ENCODE measurements around the gene MPC2.

The MPC2 gene

DNA sequence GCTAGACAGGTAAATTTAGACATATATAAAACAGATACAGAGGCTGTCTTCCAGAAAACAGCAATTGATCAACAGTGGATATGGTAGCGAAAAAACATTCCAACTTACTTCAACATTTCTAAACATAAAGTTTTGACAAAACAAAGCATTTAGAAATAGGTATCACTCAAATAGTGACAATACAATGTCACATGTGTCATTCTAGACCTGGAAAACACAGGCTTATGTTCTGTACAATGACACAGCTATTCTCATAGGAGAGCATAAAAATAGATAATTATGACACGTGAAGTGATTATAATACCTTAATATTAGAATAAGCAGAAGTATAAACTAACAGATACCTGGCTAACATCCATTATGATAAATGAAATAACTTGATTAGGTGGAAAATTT, 8.4 kb downstream of the MPC2 start:
- no peak for DNase-seq (ENCODE audit: low read depth)
- H3K4me3 ChIP-seq (ENCODE audit: low read length): no peak overlapping the region
- TF ChIP-seq, protein P1, sequence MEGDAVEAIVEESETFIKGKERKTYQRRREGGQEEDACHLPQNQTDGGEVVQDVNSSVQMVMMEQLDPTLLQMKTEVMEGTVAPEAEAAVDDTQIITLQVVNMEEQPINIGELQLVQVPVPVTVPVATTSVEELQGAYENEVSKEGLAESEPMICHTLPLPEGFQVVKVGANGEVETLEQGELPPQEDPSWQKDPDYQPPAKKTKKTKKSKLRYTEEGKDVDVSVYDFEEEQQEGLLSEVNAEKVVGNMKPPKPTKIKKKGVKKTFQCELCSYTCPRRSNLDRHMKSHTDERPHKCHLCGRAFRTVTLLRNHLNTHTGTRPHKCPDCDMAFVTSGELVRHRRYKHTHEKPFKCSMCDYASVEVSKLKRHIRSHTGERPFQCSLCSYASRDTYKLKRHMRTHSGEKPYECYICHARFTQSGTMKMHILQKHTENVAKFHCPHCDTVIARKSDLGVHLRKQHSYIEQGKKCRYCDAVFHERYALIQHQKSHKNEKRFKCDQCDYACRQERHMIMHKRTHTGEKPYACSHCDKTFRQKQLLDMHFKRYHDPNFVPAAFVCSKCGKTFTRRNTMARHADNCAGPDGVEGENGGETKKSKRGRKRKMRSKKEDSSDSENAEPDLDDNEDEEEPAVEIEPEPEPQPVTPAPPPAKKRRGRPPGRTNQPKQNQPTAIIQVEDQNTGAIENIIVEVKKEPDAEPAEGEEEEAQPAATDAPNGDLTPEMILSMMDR (IDR thresholded peaks at IDR 0.05; ENCODE audit: insufficient read depth, low read depth, low read length, missing control alignments): no peak

DNA sequence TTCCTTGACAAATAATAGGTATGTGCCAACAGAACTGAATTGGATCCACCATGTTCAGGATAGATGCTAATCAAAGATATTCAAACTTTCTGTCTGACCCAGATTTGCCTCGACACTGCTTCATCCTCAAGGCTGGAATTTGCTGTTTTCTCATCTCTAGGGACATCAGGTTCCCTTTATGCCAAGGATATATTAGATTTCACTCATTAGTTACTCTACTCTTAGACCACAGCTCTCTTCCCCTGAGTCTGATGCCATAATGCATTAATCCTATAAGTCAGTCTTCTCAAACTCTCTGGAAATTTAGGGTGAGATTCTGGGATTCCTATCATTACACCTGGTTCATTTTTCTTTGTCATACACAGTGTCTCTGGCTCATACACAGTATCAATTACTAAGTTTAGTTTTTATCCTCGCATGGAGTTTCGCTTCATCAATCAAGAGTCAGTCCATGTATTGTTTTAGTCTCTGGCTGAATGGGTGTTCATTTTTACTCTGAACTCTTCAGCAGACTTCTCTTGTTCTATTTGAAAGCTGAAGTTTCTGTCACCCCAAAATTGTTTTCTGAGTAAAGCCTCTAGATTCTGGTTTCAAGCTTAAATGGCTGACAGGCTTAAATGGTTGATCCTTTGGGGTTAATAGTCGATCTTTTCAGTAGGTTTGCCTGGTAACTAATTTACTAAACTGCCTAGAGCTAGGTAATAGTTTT, 9.7 kb downstream of the MPC2 start:
- TF ChIP-seq, protein P1 (IDR thresholded peaks at IDR 0.05; ENCODE audit: insufficient read depth, low read depth, low read length, missing control alignments): no peak
- DNase-seq (ENCODE audit: low read depth): no peak
- H3K4me3 ChIP-seq (ENCODE audit: low read length): no peak overlapping the region

DNA sequence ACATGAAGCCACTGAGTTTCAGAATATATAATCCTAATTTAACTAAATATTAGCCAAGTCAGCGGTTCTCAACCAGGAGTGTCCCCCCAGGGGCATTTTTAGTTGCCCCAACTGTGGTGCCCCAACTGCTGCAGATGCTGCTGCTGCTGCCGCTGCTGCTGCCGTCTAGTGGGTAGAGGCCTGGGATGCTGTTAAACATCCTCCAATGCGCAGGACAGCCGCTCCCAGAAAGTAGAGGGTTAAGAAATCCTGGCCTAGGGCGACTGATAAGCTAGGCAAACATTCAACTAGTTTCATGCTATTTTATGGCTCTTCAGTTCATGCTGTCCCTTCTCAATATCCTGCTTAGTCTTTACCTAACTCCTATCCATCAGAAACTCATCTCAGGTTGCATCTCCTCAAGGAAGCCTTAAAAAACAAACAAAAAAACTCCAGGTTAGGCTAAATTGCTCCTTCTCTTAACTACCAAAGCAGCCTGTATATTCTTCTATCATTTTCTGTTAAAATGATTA, 10.3 kb downstream of the MPC2 start:
- no peak overlapping the region for H3K4me3 ChIP-seq (ENCODE audit: low read length)
- TF ChIP-seq, protein P1 (IDR thresholded peaks at IDR 0.05; ENCODE audit: insufficient read depth, low read depth, low read length, missing control alignments): no peak
- no peak for DNase-seq (ENCODE audit: low read depth)

DNA sequence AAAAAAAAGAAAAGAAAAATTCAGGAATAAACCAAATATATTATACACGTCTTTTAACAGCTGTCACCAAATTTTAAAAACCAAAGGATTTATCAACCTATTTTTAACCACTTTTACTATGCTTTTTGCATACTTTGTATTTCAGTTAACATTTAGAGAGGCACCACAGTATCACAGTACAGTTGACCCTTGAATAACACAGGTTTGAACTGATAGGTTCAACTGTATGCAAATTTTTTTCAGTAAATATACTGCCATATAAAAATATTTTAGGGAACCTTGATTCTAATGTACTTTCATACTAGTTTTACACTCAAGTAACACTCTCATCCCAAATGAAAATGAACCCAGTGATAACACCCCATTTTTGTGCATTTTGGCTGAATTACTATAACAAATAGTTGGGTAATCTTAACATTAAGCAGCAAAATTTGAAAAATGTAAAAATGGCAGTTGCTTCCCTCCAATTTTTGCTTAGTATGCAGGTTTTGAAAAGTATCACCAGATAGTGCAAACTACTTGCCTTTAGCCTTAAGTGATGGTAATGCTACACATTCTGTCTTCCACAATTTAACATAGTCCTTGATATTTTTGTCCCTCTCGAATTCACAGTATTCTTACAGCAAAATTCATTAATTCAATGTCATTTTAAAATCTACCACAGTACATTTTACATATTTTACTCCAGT, 12.2 kb downstream of the MPC2 start:
- no peak overlapping the region for H3K4me3 ChIP-seq (ENCODE audit: low read length)
- TF ChIP-seq, protein P1 (IDR thresholded peaks at IDR 0.05; ENCODE audit: insufficient read depth, low read depth, low read length, missing control alignments): no peak
- no peak for DNase-seq (ENCODE audit: low read depth)

DNA sequence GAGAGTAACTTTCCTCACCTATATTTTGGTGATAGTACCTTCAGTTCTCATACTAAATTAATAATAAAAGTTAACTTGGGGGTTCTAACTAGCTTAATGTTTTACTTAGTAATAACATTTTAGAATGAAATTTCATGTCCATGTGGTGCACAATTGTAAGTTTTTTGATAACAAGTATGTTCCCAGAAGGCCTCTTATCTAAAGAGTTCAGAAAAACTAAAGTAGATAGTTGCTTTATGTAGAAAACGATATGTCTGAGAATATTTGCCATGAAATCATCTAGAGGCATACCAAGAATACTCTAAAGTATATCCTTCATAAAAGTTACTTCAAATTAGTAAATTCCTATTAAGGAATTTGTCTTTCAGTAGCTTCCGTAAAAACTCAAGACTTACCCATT, 12.8 kb downstream of the MPC2 start:
- TF ChIP-seq, protein P1 (IDR thresholded peaks at IDR 0.05; ENCODE audit: insufficient read depth, low read depth, low read length, missing control alignments): no peak
- H3K4me3 ChIP-seq (ENCODE audit: low read length): no peak overlapping the region
- no peak for DNase-seq (ENCODE audit: low read depth)

DNA sequence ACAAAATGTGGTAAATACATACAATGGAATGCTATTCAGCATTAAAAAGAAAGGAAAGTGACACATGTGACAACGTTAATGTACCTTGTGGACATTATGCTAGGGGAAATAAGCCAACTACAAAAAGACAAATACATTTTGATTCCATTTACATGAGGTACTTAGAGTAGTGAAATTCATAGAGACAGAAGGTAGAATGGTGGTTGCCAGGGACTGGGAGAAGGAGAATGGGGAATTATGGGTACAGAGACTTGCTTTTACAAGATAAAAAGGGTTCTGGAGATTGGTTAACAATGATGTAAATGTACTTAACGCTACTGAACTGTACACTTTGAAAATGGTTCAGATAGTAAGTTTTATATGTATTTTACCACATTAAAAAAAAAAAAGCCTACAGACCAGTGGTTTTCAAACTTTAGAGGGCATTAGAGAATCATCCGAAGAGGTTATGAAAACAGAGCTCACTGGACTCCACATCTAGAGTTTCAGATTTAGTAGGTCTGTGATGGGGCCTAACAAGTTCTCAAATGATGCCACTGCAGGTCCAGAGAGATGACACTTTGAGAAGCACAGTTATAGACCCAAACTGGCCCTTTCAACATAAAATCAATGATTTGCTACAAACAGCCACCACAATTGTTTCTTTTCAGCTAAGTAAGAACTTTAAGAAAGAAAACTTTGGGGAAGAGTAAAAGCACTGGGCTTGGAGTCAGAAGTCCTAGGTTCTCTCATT, 13.4 kb downstream of the MPC2 start:
- H3K4me3 ChIP-seq (ENCODE audit: low read length): no peak overlapping the region
- TF ChIP-seq, protein P1 (IDR thresholded peaks at IDR 0.05; ENCODE audit: insufficient read depth, low read depth, low read length, missing control alignments): no peak
- DNase-seq (ENCODE audit: low read depth): no peak
